Measurements from ENCODE around the gene SLC35B1.

DNA sequence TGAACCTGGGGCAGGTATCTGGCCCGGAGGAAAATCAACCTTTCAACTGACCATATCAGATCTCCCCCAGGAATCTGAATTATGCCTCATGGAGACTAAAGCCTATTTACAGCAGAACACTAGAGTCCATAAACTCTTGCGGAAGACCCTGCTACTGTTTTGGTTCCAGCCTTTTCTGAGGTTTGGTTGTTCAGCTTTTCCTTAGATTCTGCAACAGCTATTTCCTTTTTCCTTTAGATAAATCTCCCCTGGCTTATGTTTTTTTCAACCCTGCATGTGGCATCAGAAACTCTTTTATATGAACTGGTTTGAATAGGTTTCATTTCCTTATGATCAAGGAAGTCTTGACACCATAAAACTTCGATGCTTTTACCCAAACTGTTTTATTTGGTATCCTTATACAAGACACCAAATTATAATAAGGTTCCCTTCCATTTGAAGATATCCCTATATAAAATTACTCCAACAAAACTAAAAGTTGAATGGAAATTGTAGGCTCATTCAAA is 43.0 kb downstream of the SLC35B1 start:
- TF ChIP-seq POLR2A (IDR thresholded peaks at IDR 0.05), result no peak
- TF ChIP-seq, protein P1, sequence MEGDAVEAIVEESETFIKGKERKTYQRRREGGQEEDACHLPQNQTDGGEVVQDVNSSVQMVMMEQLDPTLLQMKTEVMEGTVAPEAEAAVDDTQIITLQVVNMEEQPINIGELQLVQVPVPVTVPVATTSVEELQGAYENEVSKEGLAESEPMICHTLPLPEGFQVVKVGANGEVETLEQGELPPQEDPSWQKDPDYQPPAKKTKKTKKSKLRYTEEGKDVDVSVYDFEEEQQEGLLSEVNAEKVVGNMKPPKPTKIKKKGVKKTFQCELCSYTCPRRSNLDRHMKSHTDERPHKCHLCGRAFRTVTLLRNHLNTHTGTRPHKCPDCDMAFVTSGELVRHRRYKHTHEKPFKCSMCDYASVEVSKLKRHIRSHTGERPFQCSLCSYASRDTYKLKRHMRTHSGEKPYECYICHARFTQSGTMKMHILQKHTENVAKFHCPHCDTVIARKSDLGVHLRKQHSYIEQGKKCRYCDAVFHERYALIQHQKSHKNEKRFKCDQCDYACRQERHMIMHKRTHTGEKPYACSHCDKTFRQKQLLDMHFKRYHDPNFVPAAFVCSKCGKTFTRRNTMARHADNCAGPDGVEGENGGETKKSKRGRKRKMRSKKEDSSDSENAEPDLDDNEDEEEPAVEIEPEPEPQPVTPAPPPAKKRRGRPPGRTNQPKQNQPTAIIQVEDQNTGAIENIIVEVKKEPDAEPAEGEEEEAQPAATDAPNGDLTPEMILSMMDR (IDR thresholded peaks at IDR 0.05), result no peak

All from breast epithelium (tissue), 3 donors.